GM21825 (cell line): ENCODE data around the gene YTHDF1.

ENCODE experiments used
- ATAC-seq: cut with Tn5 transposase; IDR thresholded peaks from one replicate; pipeline ENCODE4 v1.9.1; 2021; ENCODE audit warnings: mild to moderate bottlenecking, moderate library complexity; ENCODE audit not compliant: unreplicated experiment

The YTHDF1 gene

GRCh38 chr20:63249891-63250290, 34.0 kb upstream of the YTHDF1 start:
- ATAC-seq = no peak

- no peak for ATAC-seq
Measured at GRCh38 chr20:63248835-63249591, 33.1 kb upstream of the YTHDF1 start.

- ATAC-seq = no peak
Measured at GRCh38 chr20:63247671-63248228, 31.8 kb upstream of the YTHDF1 start.

GRCh38 chr20:63246490-63247288, 30.8 kb upstream of the YTHDF1 start:
- ATAC-seq = no peak

GRCh38 chr20:63244468-63244867, 28.5 kb upstream of the YTHDF1 start:
- ATAC-seq = no peak

- no peak for ATAC-seq
Measured at GRCh38 chr20:63243604-63244247, 27.8 kb upstream of the YTHDF1 start.

DNA sequence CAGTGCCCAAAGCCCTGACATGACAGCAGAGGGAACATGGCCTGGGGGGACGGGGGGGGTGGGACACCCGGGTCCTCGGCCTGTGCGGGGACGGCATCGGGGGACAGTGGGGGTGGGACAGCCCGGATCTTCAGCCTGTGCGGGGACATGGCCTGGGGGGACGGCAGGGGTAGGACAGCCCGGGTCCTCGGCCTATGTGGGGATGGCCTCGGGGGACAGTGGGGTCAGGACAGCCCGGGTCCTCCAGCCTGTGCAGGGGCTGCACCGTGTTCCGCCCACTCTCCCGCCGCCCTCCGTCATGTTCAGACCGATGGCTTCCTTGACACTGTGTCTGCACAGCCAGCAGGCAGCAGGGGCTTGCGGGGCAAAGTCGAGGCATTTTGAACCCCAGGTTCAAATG, 26.8 kb upstream of the YTHDF1 start:
- ATAC-seq = no peak

GRCh38 chr20:63241272-63241671, 25.3 kb upstream of the YTHDF1 start:
- no peak for ATAC-seq

- ATAC-seq = no peak
Measured at GRCh38 chr20:63240004-63240403, 24.1 kb upstream of the YTHDF1 start.

DNA sequence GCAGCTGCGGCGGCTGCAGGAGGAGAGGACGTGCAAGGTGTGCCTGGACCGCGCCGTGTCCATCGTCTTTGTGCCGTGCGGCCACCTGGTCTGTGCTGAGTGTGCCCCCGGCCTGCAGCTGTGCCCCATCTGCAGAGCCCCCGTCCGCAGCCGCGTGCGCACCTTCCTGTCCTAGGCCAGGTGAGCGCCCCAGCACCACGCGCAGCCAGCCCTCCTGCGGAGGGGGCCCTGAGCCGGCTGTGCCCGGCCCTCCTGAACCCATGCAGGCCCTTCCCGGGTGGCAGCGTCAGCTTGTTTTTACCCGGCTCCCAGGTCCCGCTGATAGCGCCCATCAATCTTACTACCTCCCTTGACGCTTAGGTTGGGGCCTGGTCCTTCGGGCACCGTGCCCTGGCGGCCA, 23.5 kb upstream of the YTHDF1 start:
- ATAC-seq = no peak

GRCh38 chr20:63238514-63239125, 22.7 kb upstream of the YTHDF1 start:
- ATAC-seq = no peak

- ATAC-seq = no peak
Measured at GRCh38 chr20:63238031-63238430, 22.1 kb upstream of the YTHDF1 start.

- no peak for ATAC-seq
Measured at GRCh38 chr20:63236116-63236837, 20.3 kb upstream of the YTHDF1 start.

- no peak for ATAC-seq
Measured at GRCh38 chr20:63235399-63235983, 19.6 kb upstream of the YTHDF1 start, which contains the start of gene BIRC7. Gene BIRC7 (plus strand): TSS chr20:63235905. CDS start chr20:63236097, 192 bp downstream.

DNA sequence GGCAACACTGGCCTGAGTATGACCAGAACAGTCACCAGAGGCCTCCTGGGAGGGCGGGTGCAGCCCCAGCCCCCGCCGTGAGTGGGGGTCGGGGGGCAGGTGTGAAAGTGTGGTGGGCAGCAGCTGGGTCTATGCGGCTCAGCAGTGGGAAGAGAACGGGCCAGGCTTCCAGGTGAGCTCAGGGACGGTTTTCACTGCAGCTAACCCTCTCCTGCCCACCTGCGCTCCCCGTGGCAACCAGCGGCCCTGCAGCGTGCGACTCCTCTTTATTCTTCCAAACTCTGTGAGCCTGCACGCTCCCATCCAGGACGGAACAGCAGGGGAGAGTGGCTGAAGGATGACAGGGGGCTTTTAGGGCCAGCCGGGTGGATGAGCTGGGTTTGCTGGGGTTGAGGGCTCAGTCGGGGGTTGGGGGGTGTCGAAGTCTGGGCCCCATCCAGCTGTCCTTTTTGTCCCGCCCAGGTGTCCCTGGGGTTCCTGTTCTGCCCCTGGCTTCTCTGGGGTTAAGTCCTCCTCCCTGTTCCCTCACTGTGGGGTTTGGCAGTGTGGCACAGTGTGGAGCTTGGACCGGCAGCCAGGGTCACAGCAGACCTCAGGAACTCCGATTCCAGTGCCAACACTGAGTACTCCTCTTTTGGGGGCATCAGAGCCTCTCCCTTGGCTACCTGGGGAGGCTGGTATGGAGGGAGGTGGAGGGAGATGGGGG, 18.9 kb upstream of the YTHDF1 start:
- no peak for ATAC-seq

GRCh38 chr20:63233924-63234323, 18.0 kb upstream of the YTHDF1 start:
- ATAC-seq = no peak

DNA sequence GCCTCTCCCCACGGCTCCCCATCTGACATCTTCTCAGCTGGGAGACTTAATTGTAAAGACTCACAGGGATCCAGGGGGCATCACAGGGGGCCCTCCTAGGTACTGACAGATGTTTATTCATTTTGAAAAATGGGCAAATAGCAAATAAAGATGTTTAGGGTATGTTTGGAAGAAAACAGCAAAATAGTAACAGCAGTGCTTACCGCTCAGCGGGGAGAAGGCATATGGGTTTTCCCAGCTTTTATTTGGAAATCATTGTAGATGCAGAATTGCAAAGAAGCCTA, 17.1 kb upstream of the YTHDF1 start:
- ATAC-seq = no peak

DNA sequence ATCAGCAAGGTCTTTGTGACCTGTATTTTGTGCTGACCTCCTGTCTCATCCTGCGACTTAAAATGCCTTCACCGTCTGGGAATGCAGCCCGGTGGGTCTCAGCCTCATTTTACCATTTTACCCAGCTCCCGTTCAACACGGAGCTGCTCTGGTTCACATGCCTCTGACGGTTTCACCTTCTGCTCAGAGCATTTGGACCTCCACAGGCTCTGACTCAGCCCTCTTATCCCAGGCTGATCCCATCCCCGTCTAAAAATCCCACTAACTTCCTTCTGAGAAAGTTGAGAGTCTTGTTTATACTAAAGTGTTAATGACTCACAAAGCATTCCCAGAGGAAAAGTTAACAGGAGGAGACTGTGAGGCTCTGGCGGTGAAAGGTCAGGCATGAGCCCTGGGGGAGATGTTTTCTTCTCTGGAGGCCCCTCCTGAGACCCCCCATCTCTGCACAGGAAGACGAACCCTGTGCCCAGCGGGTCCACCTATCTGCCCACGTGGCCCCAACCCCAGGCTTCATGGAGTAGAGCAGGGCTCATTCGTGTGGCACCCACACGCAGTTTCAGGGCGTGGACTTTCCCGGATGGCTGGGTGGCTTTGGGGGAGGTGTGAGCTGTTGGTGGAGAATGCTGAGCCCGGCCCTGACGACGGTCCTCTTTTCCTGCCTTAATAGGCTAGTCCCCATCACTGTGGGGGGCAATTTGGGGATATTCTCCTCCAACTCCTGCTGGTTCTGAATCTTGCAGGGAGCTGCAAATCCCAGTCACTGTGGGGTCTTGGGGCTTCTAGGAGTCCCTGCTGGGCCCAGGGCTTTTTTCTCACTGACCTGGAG, 16.5 kb upstream of the YTHDF1 start:
- no peak for ATAC-seq

- no peak for ATAC-seq
Measured at GRCh38 chr20:63230800-63231268, 14.9 kb upstream of the YTHDF1 start.
